ENCODE data around the gene SCAPER. TPM values are rescaled to one million over a fixed set of nuclear protein-coding genes. Genes with fewer than 3 reads are reported as not detected.

Gene SCAPER
- total RNA-seq, 1 experiment from 2014 or later, result 14.7 TPM

DNA sequence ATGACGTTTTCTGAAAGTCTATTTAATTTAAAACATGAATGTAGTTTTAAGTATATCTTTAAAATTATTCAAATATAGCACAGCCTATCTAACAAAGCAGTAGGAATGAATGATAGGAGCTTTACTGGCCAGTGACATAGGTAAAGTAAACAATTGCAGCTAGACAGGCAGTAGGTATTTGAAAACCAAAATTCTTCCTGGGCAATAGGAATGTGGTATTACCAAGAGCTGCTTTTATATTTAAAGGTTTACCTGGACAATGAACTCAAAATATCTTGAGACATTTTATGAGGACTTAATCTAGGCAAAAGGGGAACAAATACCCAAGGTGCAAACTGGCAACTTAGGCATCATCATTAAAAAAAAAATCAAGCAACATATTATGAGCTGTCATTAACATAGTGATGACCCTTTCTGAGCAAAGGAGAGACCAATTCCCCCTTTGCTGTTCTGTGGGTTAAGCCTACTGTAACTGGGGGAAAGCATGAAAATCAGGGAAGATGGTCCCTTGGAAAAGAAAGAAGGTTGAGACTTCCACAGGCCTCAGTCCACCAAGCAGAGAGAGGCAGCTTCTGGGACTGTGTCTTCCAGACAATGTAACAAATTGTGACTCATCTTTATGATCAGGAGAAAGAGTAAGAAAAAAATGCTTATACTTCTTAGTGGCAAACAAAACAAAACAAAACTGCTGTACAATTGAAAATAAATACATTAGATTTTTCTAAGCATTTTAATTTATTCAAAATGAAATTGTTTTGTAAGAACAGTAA lies 555.7 kb downstream of the SCAPER start:
- no peak overlapping the region for H2AFZ ChIP-seq (ENCODE audit: low read depth, low read length, poor library complexity, severe bottlenecking)
- intact Hi-C loops (cut with micrococcal nuclease), result no loop called here
- no peaks in the 10 kb centered on the region for H3K27me3 ChIP-seq (ENCODE audit: insufficient read depth, low read length)
- no peak overlapping the region for H3K4me3 ChIP-seq (replicated peaks in 1 of 2; ENCODE audit: low read depth in 1 of 2, low read length in 2 of 2)
- no peaks in the 10 kb centered on the region for H3K9me2 ChIP-seq (ENCODE audit: insufficient read depth)
- H3K27ac ChIP-seq (ENCODE audit: low read depth, low read length), result no peak overlapping the region
- H3K4me1 ChIP-seq (ENCODE audit: control insufficient read depth in 1 of 2, insufficient read depth in 2 of 2, low read length in 2 of 2), result peaks cover 5 to 11% of the 10 kb centered on the region in 2 experiments; a peak in 2 of 4 replicates
- no TSS peak for BruUV-seq (replicated peaks)
- H3K9me3 ChIP-seq (ENCODE audit: control insufficient read depth in 1 of 2, insufficient read depth in 1 of 2, low read depth in 1 of 2, low read length in 2 of 2), result no peaks in the 10 kb centered on the region
- no peaks in the 10 kb centered on the region for H3K79me2 ChIP-seq (ENCODE audit: insufficient read depth, low read length)
- ATAC-seq (no peak), DNase-seq (ENCODE audit: low read depth, low spot score) (no peak)
- H3K9ac ChIP-seq (ENCODE audit: low read length), result no peak overlapping the region
- ChIA-PET POLR2A (interaction anchor here (6.6 kb wide), 1 partner anchor 13 kb away, joined by 39 read pairs; the partner anchor contains the start of gene ISL2), RAD21 (ENCODE audit: low non-redundant PET in 1 of 2, low total read pairs in 2 of 2, uncharacterized antibody in 2 of 2, unreplicated experiment in 2 of 2) (interaction anchor here in 1 of 2 experiments (0.7 kb wide), 1 partner anchor 164 kb away, joined by 4 read pairs; no protein-coding TSS in a partner anchor), CTCF (interaction anchor here (1.3 kb wide), 1 partner anchor 164 kb away, joined by 3 read pairs; no protein-coding TSS in a partner anchor)
- no peaks in the 10 kb centered on the region for H4K20me1 ChIP-seq (ENCODE audit: insufficient read depth)
- no peaks in the 10 kb centered on the region for H3K36me3 ChIP-seq (ENCODE audit: control insufficient read depth in 1 of 2, insufficient read depth in 2 of 2, low read length in 2 of 2)
- no peak overlapping the region for H3K4me2 ChIP-seq (ENCODE audit: low read length)
- no peak for TF ChIP-seq CEBPB (IDR thresholded peaks at IDR 0.05; ENCODE audit: low read depth)
- TF ChIP-seq, protein P1, sequence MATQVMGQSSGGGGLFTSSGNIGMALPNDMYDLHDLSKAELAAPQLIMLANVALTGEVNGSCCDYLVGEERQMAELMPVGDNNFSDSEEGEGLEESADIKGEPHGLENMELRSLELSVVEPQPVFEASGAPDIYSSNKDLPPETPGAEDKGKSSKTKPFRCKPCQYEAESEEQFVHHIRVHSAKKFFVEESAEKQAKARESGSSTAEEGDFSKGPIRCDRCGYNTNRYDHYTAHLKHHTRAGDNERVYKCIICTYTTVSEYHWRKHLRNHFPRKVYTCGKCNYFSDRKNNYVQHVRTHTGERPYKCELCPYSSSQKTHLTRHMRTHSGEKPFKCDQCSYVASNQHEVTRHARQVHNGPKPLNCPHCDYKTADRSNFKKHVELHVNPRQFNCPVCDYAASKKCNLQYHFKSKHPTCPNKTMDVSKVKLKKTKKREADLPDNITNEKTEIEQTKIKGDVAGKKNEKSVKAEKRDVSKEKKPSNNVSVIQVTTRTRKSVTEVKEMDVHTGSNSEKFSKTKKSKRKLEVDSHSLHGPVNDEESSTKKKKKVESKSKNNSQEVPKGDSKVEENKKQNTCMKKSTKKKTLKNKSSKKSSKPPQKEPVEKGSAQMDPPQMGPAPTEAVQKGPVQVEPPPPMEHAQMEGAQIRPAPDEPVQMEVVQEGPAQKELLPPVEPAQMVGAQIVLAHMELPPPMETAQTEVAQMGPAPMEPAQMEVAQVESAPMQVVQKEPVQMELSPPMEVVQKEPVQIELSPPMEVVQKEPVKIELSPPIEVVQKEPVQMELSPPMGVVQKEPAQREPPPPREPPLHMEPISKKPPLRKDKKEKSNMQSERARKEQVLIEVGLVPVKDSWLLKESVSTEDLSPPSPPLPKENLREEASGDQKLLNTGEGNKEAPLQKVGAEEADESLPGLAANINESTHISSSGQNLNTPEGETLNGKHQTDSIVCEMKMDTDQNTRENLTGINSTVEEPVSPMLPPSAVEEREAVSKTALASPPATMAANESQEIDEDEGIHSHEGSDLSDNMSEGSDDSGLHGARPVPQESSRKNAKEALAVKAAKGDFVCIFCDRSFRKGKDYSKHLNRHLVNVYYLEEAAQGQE (IDR thresholded peaks at IDR 0.05; ENCODE audit: low read depth), result no peak
- TF ChIP-seq CBX3 (IDR thresholded peaks at IDR 0.05; ENCODE audit: low read depth), result no peak
- TF ChIP-seq ZFX (IDR thresholded peaks at IDR 0.05), result no peak
- no peak for TF ChIP-seq YY1 (IDR thresholded peaks at IDR 0.05; ENCODE audit: extremely low read depth, insufficient replicate concordance, low read depth, low read length)
- TF ChIP-seq EZH2 (IDR thresholded peaks at IDR 0.05), result no peak
- TF ChIP-seq, protein P2, sequence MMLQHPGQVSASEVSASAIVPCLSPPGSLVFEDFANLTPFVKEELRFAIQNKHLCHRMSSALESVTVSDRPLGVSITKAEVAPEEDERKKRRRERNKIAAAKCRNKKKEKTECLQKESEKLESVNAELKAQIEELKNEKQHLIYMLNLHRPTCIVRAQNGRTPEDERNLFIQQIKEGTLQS (IDR thresholded peaks at IDR 0.05), result no peak
- no peak for TF ChIP-seq POLR2A (IDR thresholded peaks at IDR 0.05; ENCODE audit: borderline replicate concordance, extremely low read depth, insufficient read depth, insufficient read length)

Data from HCT116 (cell line).